ENCODE data around the gene SLC40A1. TPM values are rescaled to one million over a fixed set of nuclear protein-coding genes. Genes with fewer than 3 reads are reported as not detected.

Gene SLC40A1
- total and polyA plus RNA-seq, 2 of the 8 experiments (the other 6 are each of a cell fraction or from before 2014, with no cell fraction given) = 0.03 TPM; not detected in 1

- TF ChIP-seq CHD7 (IDR thresholded peaks at IDR 0.05; ENCODE audit: insufficient replicate concordance, low read length) (no peak), CREB1 (IDR thresholded peaks at IDR 0.05) (no peak), POU5F1 (IDR thresholded peaks at IDR 0.05; ENCODE audit: low read depth, low read length) (no peak)
- TF ChIP-seq, protein P1, sequence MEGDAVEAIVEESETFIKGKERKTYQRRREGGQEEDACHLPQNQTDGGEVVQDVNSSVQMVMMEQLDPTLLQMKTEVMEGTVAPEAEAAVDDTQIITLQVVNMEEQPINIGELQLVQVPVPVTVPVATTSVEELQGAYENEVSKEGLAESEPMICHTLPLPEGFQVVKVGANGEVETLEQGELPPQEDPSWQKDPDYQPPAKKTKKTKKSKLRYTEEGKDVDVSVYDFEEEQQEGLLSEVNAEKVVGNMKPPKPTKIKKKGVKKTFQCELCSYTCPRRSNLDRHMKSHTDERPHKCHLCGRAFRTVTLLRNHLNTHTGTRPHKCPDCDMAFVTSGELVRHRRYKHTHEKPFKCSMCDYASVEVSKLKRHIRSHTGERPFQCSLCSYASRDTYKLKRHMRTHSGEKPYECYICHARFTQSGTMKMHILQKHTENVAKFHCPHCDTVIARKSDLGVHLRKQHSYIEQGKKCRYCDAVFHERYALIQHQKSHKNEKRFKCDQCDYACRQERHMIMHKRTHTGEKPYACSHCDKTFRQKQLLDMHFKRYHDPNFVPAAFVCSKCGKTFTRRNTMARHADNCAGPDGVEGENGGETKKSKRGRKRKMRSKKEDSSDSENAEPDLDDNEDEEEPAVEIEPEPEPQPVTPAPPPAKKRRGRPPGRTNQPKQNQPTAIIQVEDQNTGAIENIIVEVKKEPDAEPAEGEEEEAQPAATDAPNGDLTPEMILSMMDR (IDR thresholded peaks at IDR 0.05; ENCODE audit: control extremely low read depth in 1 of 3, insufficient read depth in 1 of 3, low read depth in 1 of 3, low read length in 3 of 3) = no peak
Measured at GRCh38 chr2:189542145-189542882, 38.3 kb downstream of the SLC40A1 start (continued).

Data from H1 (cell line).